Amygdala (tissue), 56 donors: Measurements from ENCODE around the gene RUNDC3A.
"Not testable (repeated sequence)": the region's sequence is repeated elsewhere in the genome, so short reads cannot be mapped to it uniquely, and the experiment has no call there.

Experiments
- DNase-seq, 56 donors: peaks; one replicate each; lab custom pipeline; 2025; lab: John Stamatoyannopoulos, UW

Gene RUNDC3A

DNA sequence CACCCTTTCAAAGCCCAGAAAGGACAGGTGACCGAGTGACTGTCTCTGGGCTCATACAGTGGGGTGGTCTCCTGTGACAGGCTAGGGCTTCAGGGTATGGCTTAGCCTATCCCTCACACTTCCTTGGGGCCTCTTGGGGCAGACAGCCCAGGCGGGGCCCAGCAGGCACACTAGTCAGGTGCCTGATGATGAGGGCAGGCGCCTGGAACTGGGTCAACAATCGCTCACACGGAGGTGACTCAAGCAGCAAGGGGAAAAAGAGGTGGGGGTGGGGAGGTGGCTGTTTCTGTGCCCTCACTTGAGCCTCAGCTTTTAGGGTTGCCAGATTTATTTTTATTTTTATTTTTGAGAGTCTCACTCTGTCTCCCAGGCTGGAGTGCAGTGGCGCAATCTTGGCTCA, 30.3 kb downstream of the RUNDC3A start:
- no peak for DNase-seq

DNA sequence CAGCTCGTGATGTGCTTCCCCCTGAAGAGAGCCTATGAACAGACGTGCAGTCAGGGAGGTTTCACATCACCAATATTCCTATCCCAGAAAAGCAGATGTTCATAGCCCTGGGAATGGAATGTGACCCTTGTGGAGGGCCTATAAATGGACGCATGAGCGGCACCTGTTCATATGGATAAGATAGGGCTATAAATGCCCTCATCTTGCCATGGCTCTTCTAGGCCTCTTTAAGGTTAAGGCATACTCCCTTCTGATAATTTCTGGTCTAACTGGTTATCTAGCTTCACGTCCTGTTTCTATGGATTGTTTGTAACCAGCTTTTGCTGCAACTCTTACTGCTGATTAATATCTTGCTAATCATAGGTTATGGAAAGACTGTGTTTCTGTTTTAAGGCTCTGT, 32.2 kb downstream of the RUNDC3A start:
- DNase-seq, result not testable (repeated sequence)

DNA sequence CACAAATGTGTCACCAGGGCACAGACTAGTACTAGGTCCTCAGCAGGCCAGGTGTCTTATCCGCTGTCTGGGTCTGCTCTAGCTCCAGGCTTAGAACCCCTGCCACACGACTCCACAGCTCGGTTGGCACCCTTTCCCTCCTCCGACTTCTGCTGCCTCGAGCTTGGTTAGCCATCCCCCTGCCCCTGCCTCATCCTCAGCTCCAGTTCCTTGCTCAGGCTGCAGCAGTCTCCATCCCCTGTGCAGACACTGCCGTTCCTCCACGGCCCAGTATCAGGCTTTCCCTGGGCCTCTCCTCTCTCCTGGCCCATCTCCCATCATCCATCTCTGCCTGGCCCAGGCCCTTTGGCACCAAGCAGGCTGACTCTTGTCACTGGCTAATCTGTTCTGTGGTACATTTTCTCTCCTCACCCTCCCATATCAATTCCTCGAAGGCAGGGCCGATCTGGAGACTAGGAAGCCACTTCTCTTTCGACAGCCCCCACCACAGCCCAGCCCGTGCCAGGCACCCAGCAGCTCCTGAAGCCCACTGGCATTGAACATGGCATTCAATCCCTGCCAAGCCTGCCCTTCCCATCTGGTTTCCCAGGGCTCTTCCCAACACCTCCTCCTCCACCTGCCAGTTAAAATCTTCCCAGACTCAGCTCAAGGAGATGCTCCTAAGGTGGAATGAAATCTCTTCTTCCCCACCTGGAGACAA, 35.3 kb downstream of the RUNDC3A start:
- no peak for DNase-seq

GRCh38 chr17:44344939-44345453, 36.6 kb downstream of the RUNDC3A start, which contains the start of gene GRN:
TSS of gene GRN (plus strand) at chr17:44345302. CDS start at chr17:44349165, 3,863 bp downstream.
- peak; percentile 26 to 99 (median 95) for DNase-seq

GRCh38 chr17:44345454-44346026, 37.1 kb downstream of the RUNDC3A start:
- DNase-seq, result peak in 46 of 56 donors; percentile 21 to 72 (median 50)

DNA sequence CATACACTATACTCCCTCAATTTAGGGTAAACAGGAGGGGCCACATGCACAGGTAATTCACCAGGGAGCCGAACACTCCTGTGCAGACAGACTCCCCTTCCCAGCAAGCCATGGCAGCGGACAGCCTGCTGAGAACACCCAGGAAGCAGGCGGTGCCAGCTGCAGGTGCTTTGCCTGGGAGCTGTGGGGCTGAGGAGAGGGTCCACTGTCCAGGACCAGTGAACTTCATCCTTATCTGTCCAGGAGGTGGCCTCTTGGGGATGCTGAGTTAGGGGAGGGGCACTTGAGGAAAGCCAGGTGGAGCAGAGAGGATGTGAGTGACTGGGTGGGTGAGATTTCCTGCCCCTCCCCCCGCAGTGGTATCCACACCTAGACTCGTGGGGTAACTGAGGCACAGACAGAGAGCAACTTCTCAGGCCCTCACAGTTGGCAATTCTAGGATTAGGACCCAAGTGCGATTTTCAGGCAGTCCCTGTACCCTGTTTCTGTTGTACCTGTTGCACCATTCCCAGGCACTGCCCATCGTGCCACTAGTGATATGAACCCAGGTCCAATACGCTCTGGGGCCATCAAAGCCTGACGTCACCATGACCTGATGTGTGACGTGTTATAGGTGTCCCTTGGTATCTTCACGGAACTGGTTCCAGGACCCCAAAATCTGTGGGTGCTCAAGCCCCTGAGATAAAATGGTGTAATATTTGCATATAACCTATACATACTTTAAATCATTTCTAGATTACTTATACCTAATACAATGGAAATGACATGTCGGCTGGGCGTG, 37.9 kb downstream of the RUNDC3A start:
- DNase-seq, result no peak

DNA sequence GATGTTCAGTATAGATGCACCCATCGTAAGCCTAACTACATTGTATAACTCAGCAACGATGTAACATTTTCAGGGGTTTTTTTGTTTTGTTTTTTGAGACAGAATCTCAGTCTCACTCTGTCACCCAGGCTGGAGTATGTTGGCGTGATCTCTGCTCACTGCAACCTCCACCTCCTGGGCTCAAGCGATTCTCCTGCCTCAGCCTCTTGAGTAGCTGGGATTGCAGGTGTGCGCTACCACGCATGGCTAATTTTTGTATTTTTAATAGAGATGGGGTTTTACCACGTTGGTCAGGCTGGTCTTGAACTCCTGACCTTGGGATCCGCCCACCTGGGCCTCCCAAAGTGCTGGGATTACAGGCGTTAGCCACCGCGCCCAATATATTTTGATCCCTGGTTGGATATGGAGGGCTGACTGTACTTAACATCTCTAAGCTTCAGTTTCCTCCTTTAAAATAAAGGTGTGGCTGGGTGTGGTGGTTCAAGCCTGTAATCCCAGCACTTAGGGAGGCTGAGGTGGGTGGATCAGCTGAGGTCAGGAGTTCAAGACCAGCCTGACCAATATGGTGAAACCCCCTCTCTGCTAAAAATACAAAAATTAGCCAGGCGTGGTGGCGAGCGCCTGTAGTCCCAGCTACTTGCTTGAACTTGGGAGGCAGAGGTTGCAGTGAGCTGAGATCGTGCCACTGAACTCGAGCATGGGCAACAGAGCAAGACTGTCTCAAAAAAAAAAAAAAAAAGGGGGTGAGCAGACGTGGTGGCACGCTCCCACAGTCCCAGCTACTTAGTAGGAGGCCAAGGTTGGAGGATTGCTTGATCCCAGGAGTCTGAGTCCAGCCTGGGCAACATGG, 39.0 kb downstream of the RUNDC3A start:
- not testable (repeated sequence) for DNase-seq

- peak in 21 of 56 donors; percentile 11 to 60 (median 31) for DNase-seq
These were observed 40.0 kb downstream of the RUNDC3A start for GRCh38 chr17:44348234-44348987.

- no peak for DNase-seq
These were observed 40.6 kb downstream of the RUNDC3A start for GRCh38 chr17:44348988-44349364.

DNA sequence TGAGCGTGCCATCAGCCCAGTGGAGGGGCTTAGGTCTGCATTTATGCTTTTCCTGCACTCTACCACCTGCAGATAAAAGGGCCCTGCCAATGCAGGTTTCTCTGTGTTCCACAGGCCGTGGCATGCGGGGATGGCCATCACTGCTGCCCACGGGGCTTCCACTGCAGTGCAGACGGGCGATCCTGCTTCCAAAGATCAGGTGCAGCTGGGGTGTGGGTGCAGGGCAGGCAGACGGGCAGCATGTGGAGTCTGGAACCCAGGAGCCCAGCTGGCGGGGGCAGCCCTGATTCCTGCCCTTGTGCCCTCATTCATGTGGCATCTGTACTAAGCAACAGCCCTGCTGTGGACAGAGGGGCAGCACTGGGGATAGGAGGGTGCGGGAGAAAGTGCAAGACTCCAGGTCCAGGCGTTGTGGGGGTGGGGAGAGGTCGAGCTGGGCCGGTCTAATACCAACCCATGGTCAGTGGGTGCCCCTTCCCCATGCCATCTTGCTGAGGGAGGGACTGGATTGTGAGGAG, 41.2 kb downstream of the RUNDC3A start:
- DNase-seq, result no peak

DNA sequence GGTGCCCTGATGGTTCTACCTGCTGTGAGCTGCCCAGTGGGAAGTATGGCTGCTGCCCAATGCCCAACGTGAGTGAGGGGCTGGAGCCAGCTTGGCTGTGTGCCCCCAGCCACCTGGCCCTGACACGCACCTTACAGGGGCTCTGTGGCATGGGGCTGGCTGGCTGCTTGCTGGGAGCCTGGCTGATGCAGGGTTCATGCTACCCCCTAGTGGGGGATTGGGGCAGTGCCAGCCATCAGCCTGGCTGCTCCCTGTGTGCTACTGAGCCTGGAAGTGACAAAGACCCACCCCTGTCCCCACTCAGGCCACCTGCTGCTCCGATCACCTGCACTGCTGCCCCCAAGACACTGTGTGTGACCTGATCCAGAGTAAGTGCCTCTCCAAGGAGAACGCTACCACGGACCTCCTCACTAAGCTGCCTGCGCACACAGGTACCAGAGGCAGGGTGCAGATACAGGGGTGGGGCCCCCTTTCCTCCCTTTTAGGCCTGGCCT, 42.4 kb downstream of the RUNDC3A start:
- peak in 41 of 56 donors; percentile 9 to 80 (median 46) for DNase-seq

GRCh38 chr17:44351464-44351863, 43.1 kb downstream of the RUNDC3A start:
- DNase-seq, result no peak

DNA sequence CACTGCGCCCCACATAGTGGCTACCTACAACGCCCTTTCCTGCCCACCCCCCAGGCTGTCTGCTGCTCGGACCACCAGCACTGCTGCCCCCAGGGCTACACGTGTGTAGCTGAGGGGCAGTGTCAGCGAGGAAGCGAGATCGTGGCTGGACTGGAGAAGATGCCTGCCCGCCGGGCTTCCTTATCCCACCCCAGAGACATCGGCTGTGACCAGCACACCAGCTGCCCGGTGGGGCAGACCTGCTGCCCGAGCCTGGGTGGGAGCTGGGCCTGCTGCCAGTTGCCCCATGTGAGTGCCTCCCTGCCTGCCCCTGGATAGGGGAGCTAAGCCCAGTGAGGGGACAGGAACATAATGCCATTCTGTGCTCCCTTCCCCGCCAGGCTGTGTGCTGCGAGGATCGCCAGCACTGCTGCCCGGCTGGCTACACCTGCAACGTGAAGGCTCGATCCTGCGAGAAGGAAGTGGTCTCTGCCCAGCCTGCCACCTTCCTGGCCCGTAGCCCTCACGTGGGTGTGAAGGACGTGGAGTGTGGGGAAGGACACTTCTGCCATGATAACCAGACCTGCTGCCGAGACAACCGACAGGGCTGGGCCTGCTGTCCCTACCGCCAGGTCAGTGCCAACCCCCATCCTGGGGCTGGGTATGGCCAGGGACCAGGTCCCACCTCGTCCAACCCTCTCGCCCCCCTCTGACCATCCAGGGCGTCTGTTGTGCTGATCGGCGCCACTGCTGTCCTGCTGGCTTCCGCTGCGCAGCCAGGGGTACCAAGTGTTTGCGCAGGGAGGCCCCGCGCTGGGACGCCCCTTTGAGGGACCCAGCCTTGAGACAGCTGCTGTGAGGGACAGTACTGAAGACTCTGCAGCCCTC, 43.8 kb downstream of the RUNDC3A start:
- no peak for DNase-seq

DNA sequence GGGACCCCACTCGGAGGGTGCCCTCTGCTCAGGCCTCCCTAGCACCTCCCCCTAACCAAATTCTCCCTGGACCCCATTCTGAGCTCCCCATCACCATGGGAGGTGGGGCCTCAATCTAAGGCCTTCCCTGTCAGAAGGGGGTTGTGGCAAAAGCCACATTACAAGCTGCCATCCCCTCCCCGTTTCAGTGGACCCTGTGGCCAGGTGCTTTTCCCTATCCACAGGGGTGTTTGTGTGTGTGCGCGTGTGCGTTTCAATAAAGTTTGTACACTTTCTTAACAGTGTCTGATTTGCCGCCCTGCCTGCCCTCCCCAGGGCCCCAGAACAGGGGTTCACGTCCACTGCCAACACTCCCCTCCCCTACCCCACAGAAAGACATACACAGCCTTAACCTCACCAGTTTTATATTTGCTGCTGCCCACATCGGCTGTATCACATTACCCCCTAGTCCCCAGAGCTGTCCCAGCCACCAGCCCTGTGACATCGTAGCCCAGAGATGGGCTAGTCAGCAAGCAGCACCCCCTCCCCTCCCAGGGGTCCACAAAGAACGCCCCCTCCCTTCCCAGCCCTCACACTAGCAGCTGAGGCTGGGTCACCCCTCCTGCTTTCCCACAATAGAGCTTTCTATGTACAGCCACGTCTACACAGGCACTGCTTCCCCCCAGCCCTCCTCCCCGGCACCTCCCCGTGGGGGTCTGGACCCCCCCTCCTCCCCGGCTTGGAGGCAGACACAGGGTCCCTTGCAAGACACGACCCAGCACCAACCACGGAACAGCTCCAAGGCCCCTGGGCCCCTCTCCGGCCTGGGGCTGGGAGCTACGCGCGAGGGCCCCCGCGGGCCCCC, 44.6 kb downstream of the RUNDC3A start:
- no peak for DNase-seq

DNA sequence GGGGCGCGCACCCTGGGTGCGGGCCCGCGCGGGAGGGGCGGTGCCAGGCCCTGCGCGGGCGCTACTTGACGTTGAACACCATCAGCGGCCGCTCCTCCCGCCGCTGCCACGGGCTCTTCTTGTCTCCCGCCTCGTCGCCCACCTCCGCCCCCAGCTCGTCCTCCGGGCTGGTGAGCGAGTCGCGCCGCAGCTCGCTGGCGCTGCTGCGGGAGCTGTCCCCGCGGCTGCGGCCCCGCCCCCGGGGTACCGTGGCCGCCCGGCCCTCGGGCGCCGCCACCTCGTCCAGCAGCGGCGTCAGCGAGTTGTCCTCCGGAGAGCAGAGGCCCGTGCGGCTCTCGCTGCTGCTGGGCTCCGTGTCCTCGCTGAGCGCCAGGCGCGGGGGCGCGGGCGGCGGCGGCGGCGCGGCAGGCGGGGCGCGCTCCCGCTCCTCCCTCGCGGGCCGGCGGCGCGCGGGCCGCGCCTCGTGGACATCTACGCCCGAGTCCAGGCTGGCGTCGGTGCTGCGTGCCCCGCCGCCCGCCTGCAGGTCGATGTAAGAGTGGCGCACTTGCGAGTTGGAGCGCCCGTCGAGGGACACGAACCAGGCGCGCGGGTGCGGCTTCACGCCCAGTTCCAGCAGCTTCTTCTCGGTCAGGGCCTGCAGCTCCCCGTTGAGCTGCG, 45.4 kb downstream of the RUNDC3A start:
- DNase-seq, result peak in 8 of 56 donors; percentile 16 to 51 (median 27)
